RPMI7951 (cell line): ENCODE data around the gene RAB23. TPM values are rescaled to one million over a fixed set of nuclear protein-coding genes. Genes with fewer than 3 reads are reported as not detected.

Experiments used
- DNase-seq: peaks from one replicate; pipeline ENCODE4 v3.0.0-alpha.2; 2012; ENCODE audit warnings: low read depth
- total RNA-seq: library from RNA; depleted of rRNA; stranded (reverse); fragments of >200 nt; shearing (Covaris generic); gene quantifications from 2 replicates; pipeline ENCODE4 v1.2.3, GENCODE V29; 2014

The RAB23 gene
- total RNA-seq, 1 experiment from 2014 or later: 51.2 TPM

GRCh38 chr6:57182017-57182432 lies 40.1 kb downstream of the RAB23 start:
- no peak for DNase-seq

GRCh38 chr6:57180596-57180995 lies 41.5 kb downstream of the RAB23 start:
- DNase-seq: no peak

- no peak for DNase-seq
Measured at GRCh38 chr6:57177545-57178265, 44.4 kb downstream of the RAB23 start.

- no peak for DNase-seq
Measured at GRCh38 chr6:57174511-57174907, 47.6 kb downstream of the RAB23 start.

GRCh38 chr6:57173886-57174510 lies 48.1 kb downstream of the RAB23 start:
- DNase-seq: peak; percentile 79

- peak; percentile 37 for DNase-seq
Measured at GRCh38 chr6:57173056-57173885, 48.8 kb downstream of the RAB23 start.

- DNase-seq: peak; percentile 88
Measured at GRCh38 chr6:57172136-57173055, 49.7 kb downstream of the RAB23 start, which contains the start of gene BAG2. TSS of gene BAG2 (plus strand) at chr6:57172326. CDS start at chr6:57172698, 372 bp downstream.

GRCh38 chr6:57165080-57165479 lies 57.0 kb downstream of the RAB23 start:
- no peak for DNase-seq

GRCh38 chr6:57163956-57164355 lies 58.2 kb downstream of the RAB23 start:
- DNase-seq: peak; percentile 17

GRCh38 chr6:57162516-57162915 lies 59.6 kb downstream of the RAB23 start:
- DNase-seq: no peak

- DNase-seq: no peak
Measured at GRCh38 chr6:57162028-57162427, 60.1 kb downstream of the RAB23 start.

GRCh38 chr6:57159127-57159526 lies 63.0 kb downstream of the RAB23 start:
- DNase-seq: no peak

GRCh38 chr6:57158658-57159057 lies 63.4 kb downstream of the RAB23 start:
- DNase-seq: peak; percentile 32

GRCh38 chr6:57147955-57148858 lies 73.9 kb downstream of the RAB23 start:
- no peak for DNase-seq

GRCh38 chr6:57147401-57147800 lies 74.7 kb downstream of the RAB23 start:
- no peak for DNase-seq

- DNase-seq: no peak
Measured at GRCh38 chr6:57143690-57144089, 78.4 kb downstream of the RAB23 start.

- no peak for DNase-seq
Measured at GRCh38 chr6:57142178-57142525, 80.0 kb downstream of the RAB23 start.

- no peak for DNase-seq
Measured at GRCh38 chr6:57141451-57142177, 80.5 kb downstream of the RAB23 start.

GRCh38 chr6:57138026-57138425 lies 84.1 kb downstream of the RAB23 start:
- no peak for DNase-seq

- no peak for DNase-seq
Measured at GRCh38 chr6:57137350-57137749, 84.8 kb downstream of the RAB23 start.
